ENCODE measurements around the gene ENTPD3.
A peak's percentile ranks its signal among the peaks of the same experiment; 100 is the strongest.
"Not testable (repeated sequence)": the region's sequence is repeated elsewhere in the genome, so short reads cannot be mapped to it uniquely, and the experiment has no call there.

ENTPD3 gene

GRCh38 chr3:40460481-40460880, 73.5 kb downstream of the ENTPD3 start:
- DNase-seq (ENCODE audit: low spot score) = not testable (repeated sequence)

GRCh38 chr3:40461161-40461560, 74.2 kb downstream of the ENTPD3 start:
- DNase-seq (ENCODE audit: low spot score) = no peak

- DNase-seq (ENCODE audit: low spot score) = not testable (repeated sequence)
These were observed 75.9 kb downstream of the ENTPD3 start for GRCh38 chr3:40462838-40463237.

- DNase-seq (ENCODE audit: low spot score) = no peak
These were observed 76.6 kb downstream of the ENTPD3 start for GRCh38 chr3:40463579-40463978.

- no peak for DNase-seq (ENCODE audit: low spot score)
These were observed 77.5 kb downstream of the ENTPD3 start for GRCh38 chr3:40464339-40465110.

- no peak for DNase-seq (ENCODE audit: low spot score)
These were observed 78.1 kb downstream of the ENTPD3 start for GRCh38 chr3:40465111-40465407.

GRCh38 chr3:40465456-40465855, 78.5 kb downstream of the ENTPD3 start:
- DNase-seq (ENCODE audit: low spot score) = no peak

- DNase-seq (ENCODE audit: low spot score) = no peak
These were observed 81.0 kb downstream of the ENTPD3 start for GRCh38 chr3:40468018-40468417.

GRCh38 chr3:40470701-40471100, 83.7 kb downstream of the ENTPD3 start:
- no peak for DNase-seq (ENCODE audit: low spot score)

GRCh38 chr3:40476478-40477470, 89.8 kb downstream of the ENTPD3 start, which contains the start of gene ZNF619:
ZNF619 (plus strand) TSS chr3:40477122; CDS start chr3:40477980, 858 bp downstream.
- DNase-seq (ENCODE audit: low spot score) = peak; percentile 63

GRCh38 chr3:40477666-40478065, 90.7 kb downstream of the ENTPD3 start:
- DNase-seq (ENCODE audit: low spot score) = no peak
